HL-60 (cell line): ENCODE results near the gene ZBTB44.
A peak's percentile ranks its signal among the peaks of the same experiment; 100 is the strongest.

Experiments used
- DNase-seq, 2 experiments: peaks; one replicate each; pipeline ENCODE4 v3.0.0-alpha.2; 2010 to 2020; ENCODE audit warnings: low read depth in 1 of 2, low spot score in 1 of 2
- H3K27ac ChIP-seq: fragments of 250-450 bp; sonication (Bioruptor Pico); replicated peaks from 2 replicates; pipeline ENCODE4 v1.5.1; 2020; ENCODE audit warnings: mild to moderate bottlenecking, moderate library complexity
- H3K27me3 ChIP-seq: fragments of 250-450 bp; sonication (Bioruptor Pico); 2 replicates; pipeline ENCODE4 v1.5.1; 2021; ENCODE audit warnings: mild to moderate bottlenecking, moderate library complexity; ENCODE audit not compliant: insufficient read depth, poor library complexity, severe bottlenecking
- H3K4me3 ChIP-seq: replicated peaks from 2 replicates; pipeline ENCODE4 v1.5.1; 2011; ENCODE audit warnings: mild to moderate bottlenecking, control low read depth, low read length; ENCODE audit not compliant: insufficient read depth
- GABPA ChIP-seq: IDR thresholded peaks from 2 replicates; pipeline ENCODE4 v1.6.1; 2012; ENCODE audit warnings: low read depth
- POLR2AphosphoS5 ChIP-seq: IDR thresholded peaks from 2 replicates; pipeline ENCODE4 v1.6.1; 2012; ENCODE audit warnings: low read depth
- SPI1 ChIP-seq: IDR thresholded peaks from 2 replicates; pipeline ENCODE4 v1.6.1; 2012; ENCODE audit warnings: low read depth, mild to moderate bottlenecking, borderline replicate concordance
- TF ChIP-seq, protein P1 (sequence below): IDR thresholded peaks from one replicate; pipeline ENCODE4 v1.5.1; 2011; ENCODE audit warnings: low read length, control low read depth, inconsistent platforms; ENCODE audit not compliant: insufficient read depth
- TF ChIP-seq, protein P2 (sequence below): IDR thresholded peaks from 2 replicates; pipeline ENCODE4 v1.6.1; 2012; ENCODE audit warnings: low read depth; ENCODE audit not compliant: insufficient replicate concordance

Gene ZBTB44

DNA sequence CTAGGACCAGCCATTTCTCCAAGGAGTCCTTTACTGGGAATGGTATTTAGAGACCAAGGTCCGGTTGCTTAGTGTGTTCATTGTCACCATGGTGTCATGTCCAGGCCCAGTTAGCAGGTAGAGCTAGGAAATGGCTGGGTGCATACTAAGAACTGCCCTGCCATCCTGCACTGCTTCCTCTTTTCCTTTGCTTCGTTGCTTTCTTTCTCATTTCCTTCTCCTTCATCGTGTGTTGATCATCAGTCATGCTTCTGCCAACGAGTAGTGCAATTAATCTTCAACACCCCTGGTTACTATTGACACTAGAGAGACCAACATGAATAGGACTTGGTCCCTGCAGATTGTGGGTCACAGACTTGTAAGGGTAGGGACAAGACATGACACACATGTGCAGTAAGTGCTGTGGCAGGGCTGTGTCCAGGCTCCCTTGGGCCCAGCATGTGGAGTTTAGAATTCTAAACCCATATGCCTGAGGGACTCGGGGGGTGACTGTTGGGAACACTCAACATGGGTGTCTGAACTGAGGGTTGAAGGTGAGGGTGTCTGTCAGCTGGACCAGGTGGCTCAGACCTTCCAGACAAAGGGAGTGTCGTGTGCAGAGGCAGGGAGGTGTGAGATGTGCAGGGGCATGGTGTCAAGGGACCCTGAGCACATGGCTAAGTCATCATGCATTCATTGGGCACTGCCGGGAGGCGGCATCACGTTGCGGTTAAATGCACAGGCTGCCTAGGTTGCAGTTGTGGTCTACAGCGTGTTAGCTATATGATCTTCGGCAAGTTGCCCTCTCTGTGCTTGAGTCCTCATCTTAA, 112.5 kb downstream of the ZBTB44 start:
- Histone ChIP-seq H3K27ac (no peak overlapping the region), H3K4me3 (no peak overlapping the region), H3K27me3 (no peaks in the 10 kb centered on the region)
- no peak for DNase-seq
- TF ChIP-seq GABPA (no peak), SPI1 (peak; percentile 27; the same call in 1 of the 2 replicates)
- TF ChIP-seq, protein P1, sequence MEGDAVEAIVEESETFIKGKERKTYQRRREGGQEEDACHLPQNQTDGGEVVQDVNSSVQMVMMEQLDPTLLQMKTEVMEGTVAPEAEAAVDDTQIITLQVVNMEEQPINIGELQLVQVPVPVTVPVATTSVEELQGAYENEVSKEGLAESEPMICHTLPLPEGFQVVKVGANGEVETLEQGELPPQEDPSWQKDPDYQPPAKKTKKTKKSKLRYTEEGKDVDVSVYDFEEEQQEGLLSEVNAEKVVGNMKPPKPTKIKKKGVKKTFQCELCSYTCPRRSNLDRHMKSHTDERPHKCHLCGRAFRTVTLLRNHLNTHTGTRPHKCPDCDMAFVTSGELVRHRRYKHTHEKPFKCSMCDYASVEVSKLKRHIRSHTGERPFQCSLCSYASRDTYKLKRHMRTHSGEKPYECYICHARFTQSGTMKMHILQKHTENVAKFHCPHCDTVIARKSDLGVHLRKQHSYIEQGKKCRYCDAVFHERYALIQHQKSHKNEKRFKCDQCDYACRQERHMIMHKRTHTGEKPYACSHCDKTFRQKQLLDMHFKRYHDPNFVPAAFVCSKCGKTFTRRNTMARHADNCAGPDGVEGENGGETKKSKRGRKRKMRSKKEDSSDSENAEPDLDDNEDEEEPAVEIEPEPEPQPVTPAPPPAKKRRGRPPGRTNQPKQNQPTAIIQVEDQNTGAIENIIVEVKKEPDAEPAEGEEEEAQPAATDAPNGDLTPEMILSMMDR: no peak

DNA sequence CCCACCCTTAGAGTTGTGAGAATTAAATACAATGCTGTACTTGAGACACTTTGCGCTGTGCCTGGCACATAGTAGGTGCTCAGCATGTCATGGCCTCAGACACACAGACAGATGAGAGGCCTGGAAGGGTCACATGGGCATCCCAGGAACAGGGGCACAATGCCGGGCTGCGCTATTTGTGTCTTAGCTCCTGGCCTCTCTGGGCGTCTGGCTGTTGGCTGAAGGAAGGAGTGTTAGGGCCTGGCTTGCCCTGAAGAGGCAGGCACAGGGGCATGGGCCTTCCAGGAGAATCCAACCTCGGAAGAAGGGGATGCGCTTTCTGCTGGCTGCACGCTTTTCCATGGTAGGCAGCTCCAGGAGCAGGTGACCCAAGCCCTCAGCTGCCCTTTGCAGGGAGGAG, 113.7 kb downstream of the ZBTB44 start:
- Histone ChIP-seq H3K27me3 (no peaks in the 10 kb centered on the region), H3K4me3 (no peak overlapping the region), H3K27ac (no peak overlapping the region)
- no peak for DNase-seq
- TF ChIP-seq SPI1 (no peak), POLR2AphosphoS5 (no peak)
- TF ChIP-seq, protein P2, sequence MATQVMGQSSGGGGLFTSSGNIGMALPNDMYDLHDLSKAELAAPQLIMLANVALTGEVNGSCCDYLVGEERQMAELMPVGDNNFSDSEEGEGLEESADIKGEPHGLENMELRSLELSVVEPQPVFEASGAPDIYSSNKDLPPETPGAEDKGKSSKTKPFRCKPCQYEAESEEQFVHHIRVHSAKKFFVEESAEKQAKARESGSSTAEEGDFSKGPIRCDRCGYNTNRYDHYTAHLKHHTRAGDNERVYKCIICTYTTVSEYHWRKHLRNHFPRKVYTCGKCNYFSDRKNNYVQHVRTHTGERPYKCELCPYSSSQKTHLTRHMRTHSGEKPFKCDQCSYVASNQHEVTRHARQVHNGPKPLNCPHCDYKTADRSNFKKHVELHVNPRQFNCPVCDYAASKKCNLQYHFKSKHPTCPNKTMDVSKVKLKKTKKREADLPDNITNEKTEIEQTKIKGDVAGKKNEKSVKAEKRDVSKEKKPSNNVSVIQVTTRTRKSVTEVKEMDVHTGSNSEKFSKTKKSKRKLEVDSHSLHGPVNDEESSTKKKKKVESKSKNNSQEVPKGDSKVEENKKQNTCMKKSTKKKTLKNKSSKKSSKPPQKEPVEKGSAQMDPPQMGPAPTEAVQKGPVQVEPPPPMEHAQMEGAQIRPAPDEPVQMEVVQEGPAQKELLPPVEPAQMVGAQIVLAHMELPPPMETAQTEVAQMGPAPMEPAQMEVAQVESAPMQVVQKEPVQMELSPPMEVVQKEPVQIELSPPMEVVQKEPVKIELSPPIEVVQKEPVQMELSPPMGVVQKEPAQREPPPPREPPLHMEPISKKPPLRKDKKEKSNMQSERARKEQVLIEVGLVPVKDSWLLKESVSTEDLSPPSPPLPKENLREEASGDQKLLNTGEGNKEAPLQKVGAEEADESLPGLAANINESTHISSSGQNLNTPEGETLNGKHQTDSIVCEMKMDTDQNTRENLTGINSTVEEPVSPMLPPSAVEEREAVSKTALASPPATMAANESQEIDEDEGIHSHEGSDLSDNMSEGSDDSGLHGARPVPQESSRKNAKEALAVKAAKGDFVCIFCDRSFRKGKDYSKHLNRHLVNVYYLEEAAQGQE: no peak
- TF ChIP-seq, protein P1: no peak

DNA sequence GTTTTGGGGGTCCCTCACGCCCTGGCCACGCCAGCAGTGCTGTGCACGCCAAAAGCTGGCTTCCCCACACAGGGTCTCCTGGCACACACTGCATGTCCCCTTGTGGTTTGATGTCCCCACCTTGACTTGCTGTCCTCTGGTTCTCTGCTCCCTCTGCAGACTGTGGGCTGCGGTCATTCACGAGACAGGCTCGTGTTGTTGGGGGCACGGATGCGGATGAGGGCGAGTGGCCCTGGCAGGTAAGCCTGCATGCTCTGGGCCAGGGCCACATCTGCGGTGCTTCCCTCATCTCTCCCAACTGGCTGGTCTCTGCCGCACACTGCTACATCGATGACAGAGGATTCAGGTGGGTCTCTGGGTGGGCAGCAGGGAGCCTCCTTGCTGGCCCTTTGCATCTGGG, 114.9 kb downstream of the ZBTB44 start:
- H3K27me3 ChIP-seq: no peaks in the 10 kb centered on the region
- no peak overlapping the region for H3K27ac ChIP-seq
- no peak overlapping the region for H3K4me3 ChIP-seq
- DNase-seq: no peak
- no peak for TF ChIP-seq POLR2AphosphoS5
- TF ChIP-seq, protein P2: no peak
- no peak for TF ChIP-seq GABPA
- no peak for TF ChIP-seq SPI1
- TF ChIP-seq, protein P1: no peak

DNA sequence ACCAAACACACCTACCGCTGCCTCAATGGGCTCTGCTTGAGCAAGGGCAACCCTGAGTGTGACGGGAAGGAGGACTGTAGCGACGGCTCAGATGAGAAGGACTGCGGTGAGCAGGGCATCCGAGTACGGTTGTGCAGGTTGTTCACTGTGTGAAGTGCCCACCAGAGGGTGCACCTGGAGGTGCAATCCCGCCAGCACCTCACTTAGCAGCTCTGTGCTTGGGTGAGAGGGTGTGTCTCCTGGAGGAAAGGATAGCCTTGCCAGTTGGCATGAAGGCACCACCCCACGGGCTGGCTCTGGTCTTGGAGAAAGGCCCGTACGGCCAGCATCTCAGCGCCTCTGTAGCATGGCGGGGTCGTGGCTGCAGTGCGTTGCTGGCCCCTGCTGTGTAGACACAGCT, 115.8 kb downstream of the ZBTB44 start:
- no peak for DNase-seq
- TF ChIP-seq, protein P1: no peak
- no peak for TF ChIP-seq SPI1
- no peak for TF ChIP-seq GABPA
- no peak for TF ChIP-seq POLR2AphosphoS5
- TF ChIP-seq, protein P2: no peak
- Histone ChIP-seq H3K27ac (no peak overlapping the region), H3K4me3 (no peak overlapping the region), H3K27me3 (no peaks in the 10 kb centered on the region)
